ENCODE measurements around the gene YBX1.
A peak's percentile ranks its signal among the peaks of the same experiment; 100 is the strongest.

The YBX1 gene

DNA sequence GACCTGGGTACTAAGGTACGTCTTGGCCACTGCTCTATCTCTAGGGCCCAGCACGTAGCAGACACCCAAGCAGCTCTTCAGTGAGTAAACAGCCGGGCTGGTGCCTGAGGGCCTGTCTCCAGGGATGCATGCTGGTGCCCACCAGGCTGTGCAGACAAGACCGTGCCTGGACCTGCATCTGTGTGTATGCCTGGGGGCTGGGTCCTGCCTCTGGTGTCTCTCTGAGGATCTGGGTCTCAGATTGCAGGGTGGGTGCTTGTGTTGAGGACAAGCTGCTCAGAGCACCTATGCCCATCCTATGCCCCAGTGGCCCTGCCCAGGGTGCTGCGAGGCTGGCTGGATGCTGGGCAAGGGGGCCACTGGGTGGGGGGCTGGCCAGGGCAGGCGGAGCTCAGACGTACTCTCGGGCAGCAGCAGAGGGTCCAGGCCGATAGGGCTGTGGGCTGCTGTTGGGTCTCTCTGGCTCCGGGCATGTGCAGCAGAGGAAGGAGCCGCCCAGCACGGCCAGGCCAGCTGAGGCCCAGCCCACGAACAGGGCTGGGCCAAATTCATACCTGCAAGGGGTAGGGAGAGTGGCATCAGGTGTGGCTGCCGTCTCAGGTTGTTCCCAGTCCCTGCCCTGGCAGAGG is 53.4 kb downstream of the YBX1 start:
- DNase-seq: no peak

- DNase-seq: no peak
Observed at GRCh38 chr1:42736152-42736551, 53.9 kb downstream of the YBX1 start.

- no peak for DNase-seq
Observed at GRCh38 chr1:42736571-42737200, 54.5 kb downstream of the YBX1 start.

DNA sequence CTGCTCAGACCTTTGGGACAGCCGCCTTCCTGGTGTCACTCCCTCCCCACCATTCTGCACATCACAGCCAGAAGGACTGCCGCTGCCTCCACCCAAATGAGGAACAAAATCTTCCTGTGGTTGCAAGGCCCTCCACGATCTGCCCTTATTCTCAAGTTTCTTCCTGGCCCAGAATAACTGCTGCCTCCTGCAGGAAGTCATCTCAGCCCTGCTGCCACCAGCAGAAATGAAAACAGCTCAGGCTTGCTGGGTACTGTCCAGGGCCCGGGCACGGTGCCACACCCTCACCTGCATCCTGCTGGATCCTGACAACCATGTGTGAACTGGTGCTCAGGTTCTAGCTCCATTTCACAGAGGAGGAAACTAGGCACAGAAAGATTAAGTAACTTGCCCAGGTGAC is 55.0 kb downstream of the YBX1 start:
- DNase-seq: no peak

DNA sequence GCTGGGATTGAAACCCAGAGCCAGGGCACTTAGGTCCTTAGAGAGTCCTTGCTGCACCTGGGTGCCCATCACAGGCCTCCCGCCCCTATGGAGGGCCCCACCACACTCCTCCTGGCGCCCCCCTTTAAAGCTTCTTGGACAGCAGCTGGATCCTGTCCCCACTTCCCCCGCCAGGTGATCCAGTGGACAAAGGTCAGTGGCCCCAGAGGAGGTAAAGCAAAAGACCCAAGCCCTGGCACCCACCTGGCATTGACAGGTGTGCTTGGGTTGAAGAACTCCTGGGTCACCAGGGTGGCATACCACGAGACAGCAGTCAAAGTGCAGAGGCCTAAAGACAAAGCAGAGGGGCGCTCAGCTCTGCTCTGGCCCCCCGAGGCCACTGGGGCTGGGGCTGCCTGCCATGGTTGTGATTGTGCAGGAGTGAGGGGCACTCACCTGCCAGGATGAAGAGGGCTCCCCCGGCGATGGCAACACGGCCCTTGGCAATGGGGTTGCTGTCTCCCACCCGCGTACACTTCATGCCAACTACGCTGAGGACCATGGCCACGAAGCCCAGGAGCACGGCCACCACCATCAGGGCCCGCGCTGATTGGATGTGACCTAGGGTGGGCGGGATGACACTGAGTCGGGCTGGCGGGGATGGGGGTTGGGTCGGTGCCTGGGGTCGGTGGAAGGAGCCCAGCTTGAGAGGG is 55.9 kb downstream of the YBX1 start:
- no peak for DNase-seq

DNA sequence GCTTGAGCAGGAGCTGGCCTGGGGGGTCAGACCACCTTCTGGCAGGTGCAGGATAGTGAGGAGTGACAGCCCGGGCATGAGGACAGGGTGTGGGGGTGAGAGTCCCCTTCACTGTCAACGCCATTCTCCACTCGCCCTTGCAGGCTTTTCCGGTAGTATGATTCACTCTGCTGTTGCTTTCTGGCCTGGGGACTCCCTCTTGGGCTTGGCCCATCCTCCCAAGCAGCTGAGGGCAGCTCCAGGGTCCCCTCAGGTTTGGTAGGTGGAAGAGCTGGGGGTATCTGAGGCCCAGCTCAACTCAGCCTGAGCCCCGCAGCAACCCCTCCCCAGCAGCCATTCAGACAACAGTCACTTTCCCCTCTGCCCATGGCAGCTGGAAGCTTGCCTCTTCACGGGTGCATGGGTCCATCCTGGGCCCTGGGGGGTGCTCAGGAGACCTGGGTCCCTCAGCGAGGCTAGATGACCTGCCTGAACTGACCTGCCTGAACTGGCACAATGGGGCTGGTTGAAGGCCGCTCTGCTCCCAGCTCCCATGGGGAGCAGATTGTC is 56.5 kb downstream of the YBX1 start:
- no peak for DNase-seq

GRCh38 chr1:42739753-42740700 is 57.8 kb downstream of the YBX1 start, which contains the start of gene CLDN19:
TSS of gene CLDN19 (minus strand) at chr1:42740236. CDS start at chr1:42740063, 173 bp downstream.
- DNase-seq: no peak

DNA sequence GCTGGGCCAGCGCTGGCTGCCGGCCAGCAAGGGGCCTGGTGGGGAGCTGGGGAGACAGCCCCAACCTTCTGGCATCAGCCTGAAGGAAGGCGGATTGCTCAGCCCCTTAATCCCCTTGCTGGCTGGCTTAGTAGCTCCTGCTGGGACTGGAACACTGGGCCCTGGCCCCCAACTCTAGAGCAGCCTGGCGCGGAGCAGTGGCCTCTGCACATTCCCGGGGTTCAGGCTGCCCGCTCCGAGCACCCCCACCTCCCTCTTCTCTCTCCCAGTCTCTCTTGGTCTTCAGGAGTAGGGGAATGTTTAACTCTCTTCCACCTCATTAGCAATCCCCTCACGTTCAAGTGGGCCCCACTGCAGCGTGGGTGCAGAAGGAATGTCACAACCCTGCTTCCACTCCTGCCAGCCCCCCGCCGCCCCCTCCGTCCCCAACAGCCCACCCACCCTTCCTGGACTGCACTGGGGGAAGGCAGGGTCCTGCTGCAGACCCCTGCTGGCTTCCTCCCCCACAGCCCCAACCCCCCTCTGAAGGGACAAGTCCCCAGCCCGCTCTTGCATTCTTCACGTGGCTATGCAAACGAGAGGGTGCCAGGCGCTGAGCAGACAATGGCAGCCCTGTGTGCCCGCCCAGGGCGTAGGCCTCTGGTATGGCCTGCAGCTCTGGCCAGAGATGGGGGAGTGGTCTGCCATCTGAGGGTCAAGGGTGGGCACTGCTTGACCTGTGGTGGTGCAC is 58.8 kb downstream of the YBX1 start:
- no peak for DNase-seq

- no peak for DNase-seq
Observed at GRCh38 chr1:42741706-42742105, 59.5 kb downstream of the YBX1 start.

DNA sequence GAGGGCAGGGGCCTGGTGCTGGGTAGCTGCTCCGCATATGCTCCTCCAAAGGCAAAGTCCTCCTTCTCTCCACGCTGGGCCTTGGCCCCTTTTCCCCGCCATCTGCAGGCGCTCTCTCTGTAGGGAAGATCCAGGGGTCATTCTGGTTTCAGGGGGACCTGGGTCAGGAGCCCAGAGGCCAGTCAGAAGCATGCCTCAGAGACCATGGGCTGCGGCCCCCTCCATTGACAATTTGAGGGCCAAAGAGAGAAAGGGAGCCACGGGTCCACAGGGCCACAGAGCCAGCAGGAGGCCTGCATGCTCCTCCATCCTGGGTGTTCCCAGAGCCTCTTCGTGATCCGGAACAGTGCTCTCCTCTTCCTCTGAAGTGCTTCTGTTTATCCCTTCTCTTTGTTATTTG is 59.9 kb downstream of the YBX1 start:
- DNase-seq: no peak

DNA sequence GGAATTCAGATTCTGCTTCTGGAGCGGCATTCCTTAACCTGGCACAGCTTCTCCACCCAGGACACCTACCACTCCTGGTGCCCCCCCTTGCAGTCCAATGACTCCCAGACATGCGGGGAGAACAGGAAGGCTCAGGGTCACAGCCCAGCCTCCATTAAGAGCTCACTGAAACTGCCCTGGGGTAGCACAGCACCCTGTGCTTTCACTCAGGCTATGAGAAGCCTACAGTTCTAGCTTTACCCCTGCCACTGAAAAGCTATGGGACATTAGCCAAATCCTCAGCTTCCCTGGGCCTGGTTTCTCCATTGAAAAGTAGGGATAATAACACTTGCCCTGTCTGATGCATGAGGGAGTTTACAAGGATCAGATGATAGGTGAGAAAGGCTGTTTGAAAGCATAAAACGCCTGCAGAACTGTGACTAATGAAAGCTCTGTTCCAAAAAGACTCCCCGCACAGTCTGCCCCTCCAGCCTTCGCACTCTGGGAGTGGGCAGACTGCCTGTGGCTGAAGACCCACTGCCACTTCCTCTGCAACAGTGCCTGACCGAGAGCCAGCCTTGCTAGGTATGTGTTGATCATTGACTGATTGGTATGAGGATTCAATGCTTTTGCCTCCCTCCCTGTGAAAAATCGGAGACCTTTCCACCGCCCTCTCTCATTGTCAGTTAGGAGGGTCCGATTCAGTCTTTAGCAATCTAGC is 60.5 kb downstream of the YBX1 start:
- no peak for DNase-seq

GRCh38 chr1:42743317-42744147 is 61.3 kb downstream of the YBX1 start:
- DNase-seq: no peak

DNA sequence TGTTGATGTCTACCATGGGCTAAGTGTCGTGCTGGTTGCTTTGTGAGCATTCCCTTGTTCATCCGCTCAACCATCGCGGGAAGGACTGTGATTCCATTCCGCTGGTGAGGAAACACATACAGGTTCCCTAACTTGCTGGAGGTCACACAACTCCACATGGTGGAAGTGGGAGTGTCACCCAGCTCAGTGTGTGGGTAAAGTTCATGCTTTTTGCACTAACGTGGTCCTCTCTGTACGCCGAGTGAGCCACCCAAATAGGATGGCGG is 61.9 kb downstream of the YBX1 start:
- DNase-seq: no peak

DNA sequence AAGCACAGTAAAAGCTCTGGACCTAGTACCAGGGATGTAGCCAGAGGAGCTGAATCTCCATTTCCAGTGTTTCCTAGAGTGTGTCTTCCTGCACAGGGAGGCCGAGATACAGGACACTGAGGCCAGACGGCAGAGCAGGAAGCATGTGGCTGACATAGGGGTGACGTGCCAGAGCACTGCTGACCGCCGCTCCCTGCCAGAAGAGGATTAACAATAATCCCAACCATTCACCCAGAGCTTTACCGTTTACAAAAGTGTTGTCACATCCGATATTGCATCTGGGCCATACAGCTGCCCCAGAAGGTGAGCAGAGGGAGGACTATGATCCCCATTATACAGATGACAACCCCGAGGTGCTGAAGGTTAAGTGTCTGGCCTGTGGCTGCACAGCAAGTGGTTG is 63.6 kb downstream of the YBX1 start:
- no peak for DNase-seq

GRCh38 chr1:42746436-42747105 is 64.4 kb downstream of the YBX1 start:
- no peak for DNase-seq

GRCh38 chr1:42747125-42747524 is 64.9 kb downstream of the YBX1 start:
- DNase-seq: peak; percentile 48

DNA sequence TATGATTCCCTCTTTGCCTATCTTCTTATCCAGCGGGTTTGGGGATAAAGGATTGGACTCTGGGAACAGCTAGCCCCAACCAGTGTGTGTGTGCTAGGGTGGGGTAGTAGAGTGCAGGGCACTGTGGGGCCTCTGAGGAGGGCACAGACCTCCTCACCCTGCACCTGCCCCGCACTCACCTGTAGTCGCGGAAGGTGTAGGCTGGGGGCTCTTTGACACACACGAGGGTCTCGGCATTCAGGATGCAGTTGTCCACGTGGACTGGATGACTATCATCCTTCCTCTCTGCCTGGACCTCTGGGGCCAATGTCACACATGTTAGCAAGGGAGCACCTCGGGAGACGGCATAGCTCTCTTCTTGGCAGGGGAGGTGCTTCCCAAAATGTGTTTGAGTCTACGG is 65.8 kb downstream of the YBX1 start:
- no peak for DNase-seq

DNA sequence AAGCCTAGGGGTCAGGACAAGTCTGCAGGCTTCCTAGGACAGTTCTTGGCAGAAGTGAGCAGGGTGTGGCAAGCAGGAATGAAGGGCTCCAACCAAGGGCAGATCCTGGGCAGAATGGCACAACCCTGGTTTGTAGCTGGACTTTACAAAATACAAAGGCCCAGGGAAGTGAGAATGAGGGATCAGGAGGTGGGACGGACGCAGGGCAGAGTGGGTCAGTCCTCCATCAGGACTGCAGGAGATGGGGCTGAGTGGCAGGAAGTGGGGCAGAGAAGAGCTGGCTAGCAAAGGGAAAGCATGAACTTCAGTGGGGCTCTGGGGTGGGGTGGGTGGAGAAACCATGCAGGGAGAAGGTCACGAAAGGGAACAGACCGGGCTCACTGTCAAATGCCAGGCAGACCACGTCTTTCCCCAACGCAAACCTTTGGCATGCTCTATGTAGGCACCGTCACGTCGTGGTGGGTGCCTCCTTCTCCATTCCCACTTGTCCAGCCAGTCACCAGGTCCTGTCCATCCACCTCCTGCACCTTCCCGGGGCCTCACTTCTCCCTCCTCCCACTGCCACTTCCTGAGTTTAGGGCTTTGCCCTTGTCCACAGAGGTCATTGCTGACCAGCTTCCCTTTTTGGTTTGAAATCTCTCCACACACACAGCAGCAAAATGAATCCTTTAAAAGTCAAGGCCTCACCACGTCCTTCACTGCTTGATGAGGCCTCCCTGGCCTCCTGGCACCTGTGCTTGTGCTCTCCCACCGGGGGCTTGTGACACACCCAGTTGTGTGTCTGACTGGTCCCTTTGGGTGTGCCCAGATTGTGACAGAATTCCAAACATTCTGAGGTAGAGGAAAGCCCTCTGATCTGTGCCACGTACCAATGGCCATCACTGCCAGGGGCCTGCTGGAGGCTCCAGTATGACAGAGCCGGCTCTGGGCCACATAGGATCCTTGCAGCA is 66.5 kb downstream of the YBX1 start:
- no peak for DNase-seq

DNA sequence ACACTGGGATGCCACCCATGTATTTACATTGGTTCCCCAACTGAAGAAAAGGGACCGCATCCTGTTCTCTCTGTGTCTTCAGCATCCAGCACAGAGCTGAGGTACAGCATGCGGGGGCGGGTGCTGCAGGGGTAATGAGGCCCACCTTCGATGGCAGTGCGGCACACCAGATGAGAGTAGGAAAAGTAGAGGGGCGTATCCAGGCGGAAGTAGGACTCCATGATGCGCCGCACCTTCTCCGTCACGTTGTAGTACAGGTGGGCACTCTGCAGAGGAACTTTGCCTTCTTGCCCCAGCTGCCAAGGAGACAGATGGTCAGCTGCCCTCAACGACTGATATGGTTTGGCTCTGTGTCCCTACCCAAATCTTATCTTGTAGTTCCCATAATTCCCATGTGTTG is 67.8 kb downstream of the YBX1 start:
- DNase-seq: no peak

All from stimulated activated CD4-positive, alpha-beta T cell treated with anti-CD3 and anti-CD28 coated beads, Interleukin-4, amount 100 ng/mL, for 24 hours (primary cell).